ENCODE results near the gene JAKMIP1.

- TF ChIP-seq POLR2AphosphoS5 (IDR thresholded peaks at IDR 0.05; ENCODE audit: low read depth, low read length) (no peak), POLR2A (IDR thresholded peaks at IDR 0.05; ENCODE audit: low read depth, low read length) (no peak), SPI1 (IDR thresholded peaks at IDR 0.05; ENCODE audit: low read depth, low read length) (no peak), PAX5 (IDR thresholded peaks at IDR 0.05; ENCODE audit: insufficient read depth, low read length, severe bottlenecking) (no peak), TAF1 (IDR thresholded peaks at IDR 0.05; ENCODE audit: low read depth, low read length) (no peak), POU2F2 (IDR thresholded peaks at IDR 0.05; ENCODE audit: low read depth, low read length) (no peak)
Measured at GRCh38 chr4:5992828-5993321, 207.5 kb downstream of the JAKMIP1 start.
